T1000 (cell line): ENCODE data around the gene CNN2.

Source experiments
- DNase-seq: peaks from one replicate; lab custom pipeline; 2025; ENCODE audit warnings: mixed read lengths; lab: John Stamatoyannopoulos, UW

The CNN2 gene

GRCh38 chr19:1081301-1082164, 55.1 kb downstream of the CNN2 start:
- DNase-seq, result no peak

DNA sequence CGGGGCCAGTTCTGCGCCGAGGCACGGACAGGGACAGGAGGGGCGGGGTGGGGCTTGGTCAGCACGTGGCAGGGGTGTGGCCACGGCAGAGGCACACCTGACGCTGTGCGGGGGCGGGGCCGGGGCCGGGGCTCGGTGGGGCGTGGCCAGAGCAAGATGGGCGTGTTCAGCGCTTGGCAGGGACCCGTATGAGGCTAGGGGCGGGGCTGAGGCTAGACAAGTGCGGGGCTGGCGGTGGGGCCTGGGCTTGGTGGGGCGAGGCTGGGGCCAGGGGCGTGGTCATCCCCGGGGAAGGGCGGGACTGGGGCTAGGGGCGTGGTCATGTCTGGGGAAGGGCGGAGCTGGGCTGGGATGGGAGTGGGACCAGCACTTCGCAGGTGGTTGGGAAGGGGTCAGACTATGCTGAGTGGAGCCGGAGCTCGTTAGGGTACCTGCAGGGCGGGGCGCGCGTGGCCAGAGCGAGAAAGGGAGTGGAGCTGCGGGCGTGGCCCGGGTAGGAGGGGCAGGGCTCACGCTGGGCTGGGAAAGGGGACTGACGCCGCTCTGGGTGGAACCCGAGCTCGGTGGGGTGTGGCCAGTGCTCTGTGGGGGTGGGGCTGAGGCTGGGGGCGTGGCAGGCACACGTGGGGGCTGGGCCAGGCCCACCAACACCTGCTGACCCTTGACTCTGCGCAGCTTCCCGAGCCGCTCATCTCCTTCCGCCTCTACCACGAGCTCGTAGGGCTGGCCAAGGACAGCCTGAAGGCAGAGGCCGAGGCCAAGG, 55.9 kb downstream of the CNN2 start:
- peak; percentile 90 for DNase-seq

DNA sequence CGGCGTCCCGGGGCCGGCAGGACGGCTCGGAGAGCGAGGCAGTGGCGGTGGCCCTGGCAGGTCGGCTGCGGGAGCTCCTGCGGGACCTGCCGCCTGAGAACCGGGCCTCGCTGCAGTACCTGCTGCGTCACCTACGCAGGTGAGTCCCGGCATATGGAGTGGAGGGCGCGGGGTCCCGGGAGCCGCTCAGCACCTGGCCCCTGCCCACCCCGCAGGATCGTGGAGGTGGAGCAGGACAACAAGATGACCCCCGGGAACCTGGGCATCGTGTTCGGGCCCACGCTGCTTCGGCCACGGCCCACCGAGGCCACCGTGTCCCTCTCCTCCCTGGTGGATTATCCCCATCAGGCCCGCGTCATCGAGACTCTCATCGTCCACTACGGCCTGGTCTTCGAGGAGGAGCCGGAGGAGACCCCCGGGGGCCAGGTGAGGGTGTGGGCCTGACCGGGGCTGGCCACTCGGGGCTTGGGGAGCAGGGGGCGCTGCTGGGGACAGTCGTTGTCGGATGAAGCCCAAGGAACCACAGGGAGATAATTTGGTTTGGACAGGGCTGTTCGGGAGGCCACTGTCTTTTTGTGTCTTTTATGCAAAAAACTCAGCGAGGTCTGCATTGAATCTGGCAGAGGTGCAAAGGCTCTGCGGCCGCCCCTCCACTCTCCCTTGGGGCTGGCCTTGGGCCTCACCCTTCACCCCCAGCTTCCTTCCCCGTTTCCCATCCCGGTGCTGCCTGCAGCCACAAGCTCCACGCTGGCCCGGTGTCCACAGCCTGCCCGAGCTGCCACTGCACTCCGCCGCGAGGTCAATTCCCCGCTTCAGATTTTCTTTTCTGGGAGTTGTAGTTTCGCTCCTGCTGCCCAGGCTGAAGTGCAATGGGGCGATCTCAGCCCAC, 56.8 kb downstream of the CNN2 start:
- no peak for DNase-seq

GRCh38 chr19:1084024-1084868, 57.8 kb downstream of the CNN2 start:
- no peak for DNase-seq

- no peak for DNase-seq
Observed at GRCh38 chr19:1085053-1085658, 58.7 kb downstream of the CNN2 start.

DNA sequence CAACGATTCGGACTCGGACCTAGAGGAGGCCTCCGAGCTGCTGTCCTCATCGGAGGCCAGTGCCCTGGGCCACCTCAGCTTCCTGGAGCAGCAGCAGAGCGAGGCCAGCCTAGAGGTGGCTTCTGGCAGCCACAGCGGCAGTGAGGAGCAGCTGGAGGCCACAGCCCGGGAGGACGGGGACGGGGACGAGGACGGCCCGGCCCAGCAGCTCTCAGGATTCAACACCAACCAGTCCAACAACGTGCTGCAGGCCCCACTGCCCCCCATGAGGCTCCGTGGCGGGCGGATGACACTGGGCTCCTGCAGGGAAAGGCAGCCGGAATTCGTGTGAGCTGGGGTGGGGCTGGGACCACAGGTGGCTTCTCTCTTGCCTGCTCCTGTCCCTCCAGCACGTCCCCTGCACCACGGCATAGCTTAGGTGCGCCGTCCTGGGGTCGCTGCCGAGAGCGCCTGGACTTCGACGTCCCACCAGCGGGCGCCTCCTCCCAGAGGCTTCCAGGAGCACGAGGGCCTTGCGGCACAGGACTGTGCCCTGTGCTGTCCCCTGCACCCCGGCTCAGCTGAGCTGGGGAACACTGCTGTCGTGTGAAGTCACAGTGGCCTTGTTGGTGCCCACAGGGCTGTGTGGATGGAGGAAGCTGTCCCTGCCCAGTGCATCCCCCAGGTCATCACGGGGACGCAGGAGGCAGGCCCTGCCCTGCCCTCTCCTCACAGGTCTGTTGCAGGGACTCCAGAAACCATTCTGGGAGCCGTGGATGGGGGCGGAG, 59.5 kb downstream of the CNN2 start:
- no peak for DNase-seq

GRCh38 chr19:1086613-1087012, 60.2 kb downstream of the CNN2 start:
- DNase-seq, result no peak

GRCh38 chr19:1087813-1088415, 61.5 kb downstream of the CNN2 start:
- no peak for DNase-seq

DNA sequence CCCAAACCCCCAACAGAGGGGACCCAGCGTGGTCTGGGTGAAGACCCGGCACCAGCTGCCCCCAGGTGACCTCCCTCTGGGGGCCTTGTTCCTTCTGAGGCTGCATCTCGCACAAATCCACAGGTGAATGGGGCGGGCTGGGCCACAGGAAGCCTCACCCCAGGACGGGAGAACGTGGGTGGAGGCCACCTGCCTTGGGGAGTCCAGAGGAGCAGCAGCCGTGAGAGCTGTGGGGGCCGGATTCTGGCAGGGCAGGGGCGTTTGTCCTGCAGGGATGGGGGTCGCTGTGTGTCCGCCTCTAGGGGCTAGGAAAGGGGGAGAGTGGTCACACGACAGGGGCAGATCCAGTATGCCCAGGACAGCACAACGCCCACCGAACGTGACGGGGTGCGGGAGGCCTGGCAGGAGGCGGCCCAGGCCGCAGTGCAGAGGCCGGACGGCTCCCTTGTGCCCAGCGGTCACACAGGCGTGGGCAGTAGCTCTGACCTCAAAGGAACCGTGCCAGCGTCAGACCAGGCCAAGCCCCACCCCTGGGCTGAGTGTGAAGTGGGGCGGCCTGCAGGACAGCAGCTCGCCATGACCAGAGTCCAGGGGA, 62.1 kb downstream of the CNN2 start:
- no peak for DNase-seq
